ENCODE data around the gene ARHGAP27. TPM values are rescaled to one million over a fixed set of nuclear protein-coding genes. Genes with fewer than 3 reads are reported as not detected.
"Not testable (repeated sequence)": the region's sequence is repeated elsewhere in the genome, so short reads cannot be mapped to it uniquely, and the experiment has no call there.

The ARHGAP27 gene
- 2.0 TPM for total RNA-seq

DNA sequence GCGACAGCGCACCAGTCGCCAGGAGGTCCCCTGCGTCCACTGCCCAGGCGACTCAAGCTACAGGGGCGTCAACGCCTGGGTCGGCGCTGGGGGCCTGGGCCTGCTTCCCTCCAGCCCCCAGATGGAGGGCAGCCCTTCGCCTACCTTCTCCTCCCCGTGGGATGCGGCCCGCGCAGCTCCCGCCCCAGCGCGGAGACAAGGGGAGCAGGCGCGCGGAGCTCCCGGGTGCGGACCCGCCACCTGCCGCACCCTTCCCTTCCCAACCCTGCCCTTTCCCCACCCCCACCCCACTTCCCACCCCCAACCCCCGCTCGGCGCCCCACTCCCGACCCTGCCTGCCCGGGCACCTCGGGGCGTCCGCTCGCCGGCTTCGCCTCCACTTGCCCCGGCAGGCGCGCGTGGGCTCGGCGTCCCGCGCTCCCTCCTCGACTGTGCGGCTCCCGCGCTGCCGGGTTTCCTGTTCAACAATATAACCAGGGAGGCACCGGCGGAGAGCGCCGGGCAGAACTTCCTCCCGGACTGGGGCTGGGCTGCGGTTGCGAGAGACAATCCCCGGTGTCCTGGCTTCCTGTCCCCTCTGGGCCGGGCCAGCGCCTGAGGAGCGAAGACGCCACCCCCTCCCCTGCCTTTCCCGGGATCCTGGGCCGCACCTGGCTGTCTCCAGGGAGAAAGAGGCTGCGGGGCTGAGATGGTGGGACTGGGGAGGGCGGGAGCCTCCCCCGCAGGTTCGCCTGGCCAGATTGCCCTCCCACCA is at the start of gene ARHGAP27:
Gene ARHGAP27, minus strand, starts transcription at position 466 of the 754 bp plus-strand sequence. CDS start 2,591 bp downstream, outside the sequence.
- no peak for DNase-seq

- not testable (repeated sequence) for DNase-seq
Measured at GRCh38 chr17:45482317-45482716, 49.6 kb upstream of the ARHGAP27 start.

DNA sequence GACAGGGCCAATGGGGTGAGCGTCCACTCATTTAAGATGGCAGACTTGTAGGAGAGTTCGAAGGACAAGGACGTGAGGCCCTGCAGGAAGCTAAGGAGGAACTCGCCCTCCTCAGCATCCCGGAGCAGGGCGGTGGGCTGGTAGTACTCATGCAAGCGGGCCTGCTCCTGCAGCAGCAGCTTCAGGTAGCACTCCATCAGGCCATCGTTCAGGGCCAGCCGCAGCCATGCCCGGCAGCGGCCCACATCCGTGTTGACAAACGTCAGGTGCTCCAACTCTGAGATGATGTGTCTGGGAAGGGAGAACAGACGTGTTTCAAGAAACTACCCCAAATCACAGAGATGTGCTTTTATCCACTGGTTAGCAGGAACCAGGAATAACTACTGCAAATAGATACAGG is 42.8 kb upstream of the ARHGAP27 start:
- DNase-seq = not testable (repeated sequence)

- not testable (repeated sequence) for DNase-seq
Measured at GRCh38 chr17:45472249-45472648, 39.6 kb upstream of the ARHGAP27 start.

GRCh38 chr17:45469204-45469563 is 36.5 kb upstream of the ARHGAP27 start:
- DNase-seq = not testable (repeated sequence)

GRCh38 chr17:45468293-45469203 is 35.9 kb upstream of the ARHGAP27 start:
- not testable (repeated sequence) for DNase-seq

- not testable (repeated sequence) for DNase-seq
Measured at GRCh38 chr17:45461524-45462327, 29.1 kb upstream of the ARHGAP27 start.

GRCh38 chr17:45460422-45460821 is 27.8 kb upstream of the ARHGAP27 start:
- not testable (repeated sequence) for DNase-seq

GRCh38 chr17:45454341-45454740 is 21.7 kb upstream of the ARHGAP27 start:
- not testable (repeated sequence) for DNase-seq

DNA sequence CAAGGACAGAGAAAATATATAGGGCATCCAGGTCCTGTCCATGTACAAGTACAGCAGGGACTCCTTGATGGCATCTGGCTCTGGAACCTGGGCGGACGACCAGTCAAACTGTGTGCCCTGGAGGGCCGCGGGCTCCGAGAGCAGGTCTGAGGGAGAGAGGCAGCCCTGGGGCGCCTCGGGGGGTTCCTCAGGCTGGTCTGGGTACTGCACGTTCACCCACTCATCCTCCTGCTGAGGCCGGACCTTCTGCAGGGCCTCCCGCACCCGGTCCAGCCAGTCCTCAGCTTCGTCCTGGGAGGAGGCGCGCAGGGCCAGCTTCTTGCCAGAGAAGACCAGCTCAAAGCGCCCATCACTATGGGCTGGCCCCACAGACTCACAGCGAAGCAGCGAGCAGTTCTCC is 21.1 kb upstream of the ARHGAP27 start:
- DNase-seq = not testable (repeated sequence)

DNA sequence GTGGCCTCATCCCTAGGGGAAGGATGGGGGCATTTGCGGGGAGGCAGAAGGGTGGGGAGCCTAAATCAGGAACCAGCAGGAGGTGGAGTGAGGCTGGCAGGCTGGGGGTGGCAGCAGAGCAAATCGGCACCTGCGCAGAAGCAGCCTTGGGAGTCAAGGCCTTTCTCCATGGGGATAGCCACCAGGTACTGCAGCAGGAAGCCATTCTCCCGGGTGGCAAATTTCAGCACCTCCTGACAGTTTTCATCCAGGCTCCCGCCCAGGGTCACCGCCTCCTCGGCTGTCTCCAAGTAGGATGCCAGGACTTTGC is 20.5 kb upstream of the ARHGAP27 start:
- DNase-seq = not testable (repeated sequence)

GRCh38 chr17:45452329-45453224 is 19.9 kb upstream of the ARHGAP27 start:
- DNase-seq = not testable (repeated sequence)

DNA sequence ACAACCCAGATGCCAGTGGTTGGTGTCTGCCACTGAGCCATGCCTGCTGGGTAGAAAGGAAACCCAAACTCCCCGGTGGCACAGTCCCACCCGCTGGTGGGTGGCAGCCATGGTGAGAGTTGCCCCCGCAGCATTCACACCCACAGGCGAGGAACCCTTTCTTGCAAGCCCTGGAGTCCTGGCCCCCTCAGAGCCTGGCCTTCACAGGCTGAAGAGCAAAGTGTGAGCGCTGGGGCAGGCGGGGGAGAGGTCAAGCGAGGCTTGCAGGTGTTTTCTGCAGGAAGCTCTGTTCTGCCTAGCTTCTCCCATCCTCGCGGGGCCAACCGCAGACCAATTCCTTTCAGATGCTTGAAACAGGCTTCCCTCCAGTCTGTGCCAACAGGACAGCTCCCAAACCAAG is 19.0 kb upstream of the ARHGAP27 start:
- DNase-seq = not testable (repeated sequence)

DNA sequence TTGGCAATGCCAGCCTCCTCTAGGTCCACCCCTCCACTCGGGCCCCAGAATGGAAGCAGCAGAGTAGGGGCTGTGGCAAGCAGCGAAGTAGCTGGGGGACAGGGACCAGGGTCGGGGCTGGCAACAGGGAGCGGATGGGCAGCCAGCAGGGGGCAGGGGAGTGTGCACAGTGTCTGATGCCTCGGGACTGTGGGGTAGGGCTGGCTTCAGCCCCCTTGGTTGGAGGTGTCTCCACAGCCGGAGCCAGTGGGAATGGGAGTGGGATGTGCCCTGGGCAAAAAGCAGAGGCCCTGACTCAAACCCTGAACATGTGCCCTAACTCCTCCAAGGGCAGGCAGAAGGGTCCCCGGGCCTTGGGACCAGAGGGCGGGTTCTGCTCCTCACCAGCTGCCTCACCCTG is 18.5 kb upstream of the ARHGAP27 start:
- DNase-seq = no peak

DNA sequence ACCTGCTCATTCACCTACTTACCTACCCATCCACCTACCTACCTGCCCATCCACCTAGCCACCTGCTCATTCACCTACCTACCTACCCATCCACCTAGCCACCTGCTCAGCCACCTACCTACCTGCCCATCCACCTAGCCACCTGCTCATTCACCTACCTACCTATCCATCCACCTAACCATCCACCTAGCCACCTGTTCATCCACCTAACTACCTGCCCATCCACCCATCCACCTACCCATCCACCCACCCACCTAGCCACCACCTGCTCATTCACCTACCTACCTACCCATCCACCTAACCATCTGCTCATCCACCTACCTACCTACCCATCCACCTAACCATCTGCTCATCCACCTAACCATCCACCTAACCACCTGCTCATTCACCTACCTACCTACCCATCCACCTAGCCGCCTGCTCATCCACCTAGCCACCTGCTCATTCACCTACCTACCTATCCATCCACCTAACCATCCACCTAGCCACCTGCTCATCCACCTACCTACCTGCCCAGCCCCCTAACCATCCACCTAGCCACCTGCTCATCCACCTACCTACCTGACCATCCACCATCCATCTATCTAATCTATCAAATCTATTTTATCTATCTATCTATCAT is 17.1 kb upstream of the ARHGAP27 start:
- DNase-seq = not testable (repeated sequence)

- DNase-seq = not testable (repeated sequence)
Measured at GRCh38 chr17:45449260-45449659, 16.6 kb upstream of the ARHGAP27 start.

- DNase-seq = not testable (repeated sequence)
Measured at GRCh38 chr17:45448483-45448882, 15.8 kb upstream of the ARHGAP27 start.

DNA sequence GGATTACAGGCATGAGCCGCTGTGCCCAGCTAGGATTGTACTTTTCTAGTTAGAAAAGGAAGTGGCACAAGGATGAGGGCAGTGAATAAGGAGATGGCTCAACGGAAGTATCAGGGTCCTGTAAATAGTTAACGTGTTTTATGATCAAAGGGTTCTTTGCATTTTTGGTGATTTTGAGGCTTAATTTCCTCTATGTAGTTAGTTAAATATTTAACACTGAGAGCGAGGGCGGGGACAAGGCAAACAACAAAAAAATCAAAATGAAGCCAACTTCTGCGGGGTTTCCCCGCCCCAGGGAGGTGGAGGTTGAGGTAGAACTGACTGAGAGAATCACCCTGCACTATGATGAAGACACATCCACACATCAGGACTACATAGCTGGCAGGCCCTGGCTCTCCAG is 15.4 kb upstream of the ARHGAP27 start:
- not testable (repeated sequence) for DNase-seq

- DNase-seq = not testable (repeated sequence)
Measured at GRCh38 chr17:45447650-45448049, 15.0 kb upstream of the ARHGAP27 start.

GRCh38 chr17:45446872-45447625 is 14.4 kb upstream of the ARHGAP27 start:
- DNase-seq = not testable (repeated sequence)
